HG02759 (cell line): ENCODE measurements around the gene ZCCHC24.
A peak's percentile ranks its signal among the peaks of the same experiment; 100 is the strongest.

Experiments used
- ATAC-seq: cut with Tn5 transposase; IDR thresholded peaks from one replicate; pipeline ENCODE4 v1.9.1; 2021; ENCODE audit warnings: mild to moderate bottlenecking, moderate library complexity; ENCODE audit not compliant: unreplicated experiment

Gene ZCCHC24

GRCh38 chr10:79414714-79415113 lies 30.7 kb downstream of the ZCCHC24 start:
- ATAC-seq, result no peak

- peak; percentile 53 for ATAC-seq
Measured at GRCh38 chr10:79413196-79413595, 32.2 kb downstream of the ZCCHC24 start.

GRCh38 chr10:79412516-79412915 lies 32.9 kb downstream of the ZCCHC24 start:
- ATAC-seq, result no peak

- ATAC-seq, result no peak
Measured at GRCh38 chr10:79411546-79412495, 33.6 kb downstream of the ZCCHC24 start.

- no peak for ATAC-seq
Measured at GRCh38 chr10:79410315-79411094, 34.9 kb downstream of the ZCCHC24 start.

GRCh38 chr10:79409726-79410085 lies 35.7 kb downstream of the ZCCHC24 start:
- ATAC-seq, result no peak

GRCh38 chr10:79409038-79409725 lies 36.2 kb downstream of the ZCCHC24 start:
- no peak for ATAC-seq

- ATAC-seq, result no peak
Measured at GRCh38 chr10:79407811-79408795, 37.3 kb downstream of the ZCCHC24 start.

GRCh38 chr10:79407423-79407796 lies 38.0 kb downstream of the ZCCHC24 start:
- no peak for ATAC-seq

GRCh38 chr10:79406683-79407422 lies 38.6 kb downstream of the ZCCHC24 start:
- ATAC-seq, result no peak

- no peak for ATAC-seq
Measured at GRCh38 chr10:79405995-79406515, 39.4 kb downstream of the ZCCHC24 start.

GRCh38 chr10:79405221-79405994 lies 40.0 kb downstream of the ZCCHC24 start:
- ATAC-seq, result no peak

- ATAC-seq, result no peak
Measured at GRCh38 chr10:79404690-79405131, 40.7 kb downstream of the ZCCHC24 start.

GRCh38 chr10:79404231-79404609 lies 41.2 kb downstream of the ZCCHC24 start:
- ATAC-seq, result no peak

- ATAC-seq, result no peak
Measured at GRCh38 chr10:79403441-79404230, 41.8 kb downstream of the ZCCHC24 start.

- ATAC-seq, result no peak
Measured at GRCh38 chr10:79402951-79403350, 42.5 kb downstream of the ZCCHC24 start.

GRCh38 chr10:79402625-79402946 lies 42.8 kb downstream of the ZCCHC24 start:
- no peak for ATAC-seq
